AG09319 (cell line): ENCODE data around the gene WNK2.
"Not testable (repeated sequence)": the region's sequence is repeated elsewhere in the genome, so short reads cannot be mapped to it uniquely, and the experiment has no call there.

ENCODE experiments used
- DNase-seq: peaks from one replicate; pipeline ENCODE4 v3.0.0-alpha.2; 2010; ENCODE audit warnings: low read depth; ENCODE audit errors: extremely low read depth
- CTCF ChIP-seq: IDR thresholded peaks from 2 replicates; pipeline ENCODE4 v1.5.1; 2011; ENCODE audit warnings: low read depth, mild to moderate bottlenecking, inconsistent platforms, low read length, moderate library complexity

WNK2 gene

GRCh38 chr9:93340091-93340490 lies 156.2 kb downstream of the WNK2 start:
- DNase-seq = no peak
- no peak for TF ChIP-seq CTCF

GRCh38 chr9:93341820-93342219 lies 157.9 kb downstream of the WNK2 start:
- DNase-seq = not testable (repeated sequence)

DNA sequence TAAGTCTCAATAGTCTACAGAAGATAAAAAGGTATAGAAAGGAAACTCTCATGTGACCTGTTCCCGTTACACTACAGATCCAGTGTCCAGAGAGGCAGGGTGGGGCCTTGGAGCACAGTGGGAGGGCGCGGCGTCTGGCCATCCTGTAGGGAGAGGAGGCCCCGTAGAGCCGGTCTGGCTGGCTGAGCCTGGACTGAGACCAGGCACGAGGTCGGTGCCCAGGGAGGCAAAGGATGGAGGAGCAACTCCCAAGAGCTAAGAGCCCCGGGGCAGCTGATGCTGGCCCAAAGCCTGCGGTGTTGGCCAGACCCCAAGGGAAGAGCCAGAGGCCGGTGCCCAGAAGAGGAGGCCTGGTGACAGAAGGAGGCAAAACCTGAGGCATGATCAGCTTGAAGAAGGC lies 158.5 kb downstream of the WNK2 start:
- DNase-seq = not testable (repeated sequence)

GRCh38 chr9:93343663-93344062 lies 159.7 kb downstream of the WNK2 start:
- no peak for TF ChIP-seq CTCF
- no peak for DNase-seq

- no peak for TF ChIP-seq CTCF
- DNase-seq = no peak
These were observed 161.8 kb downstream of the WNK2 start for GRCh38 chr9:93345643-93346230.

DNA sequence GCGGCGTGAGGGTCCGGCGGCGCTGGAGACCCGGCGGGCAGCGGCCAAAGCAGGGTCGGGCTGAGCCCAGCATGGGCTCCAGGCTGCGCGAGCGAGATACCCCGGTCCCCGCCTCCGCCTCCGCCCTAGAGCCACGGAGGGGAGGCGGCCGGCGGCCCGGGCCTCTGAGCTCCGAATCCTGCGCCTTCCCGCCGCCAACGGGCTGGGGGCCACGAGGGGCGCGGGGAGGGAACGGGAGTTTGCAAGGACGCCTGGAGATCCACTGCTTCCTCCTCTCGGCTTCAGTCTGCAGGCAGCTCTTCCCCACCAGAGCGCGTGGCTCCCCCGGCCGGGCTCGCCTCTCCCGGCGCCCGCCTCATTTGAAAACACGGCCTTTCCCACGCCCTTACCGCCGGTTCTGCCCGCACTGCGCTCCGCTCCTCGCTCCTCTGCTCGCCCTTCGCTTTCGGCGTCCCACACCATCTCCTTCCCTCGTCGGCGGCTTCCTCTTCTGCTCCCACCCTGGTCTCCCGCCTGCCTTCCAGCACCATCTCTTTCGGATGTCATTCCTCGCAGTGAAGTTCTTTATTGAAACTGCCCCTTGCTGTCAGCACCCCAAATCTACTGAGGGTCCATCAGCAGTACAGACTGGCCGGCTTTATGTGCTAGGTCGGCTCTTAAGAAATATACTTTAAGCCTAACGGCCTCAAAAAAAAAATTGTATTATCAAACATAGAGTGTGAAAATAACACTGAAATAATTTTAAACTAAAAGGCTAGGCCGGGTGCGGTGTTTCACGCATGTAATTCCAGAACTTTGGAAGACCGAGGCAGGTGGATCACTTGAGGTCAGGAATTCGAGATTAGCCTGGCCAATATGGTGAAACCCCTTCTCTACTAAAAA lies 162.5 kb downstream of the WNK2 start:
- no peak for DNase-seq
- TF ChIP-seq CTCF = no peak

GRCh38 chr9:93347371-93347975 lies 163.5 kb downstream of the WNK2 start:
- not testable (repeated sequence) for DNase-seq

DNA sequence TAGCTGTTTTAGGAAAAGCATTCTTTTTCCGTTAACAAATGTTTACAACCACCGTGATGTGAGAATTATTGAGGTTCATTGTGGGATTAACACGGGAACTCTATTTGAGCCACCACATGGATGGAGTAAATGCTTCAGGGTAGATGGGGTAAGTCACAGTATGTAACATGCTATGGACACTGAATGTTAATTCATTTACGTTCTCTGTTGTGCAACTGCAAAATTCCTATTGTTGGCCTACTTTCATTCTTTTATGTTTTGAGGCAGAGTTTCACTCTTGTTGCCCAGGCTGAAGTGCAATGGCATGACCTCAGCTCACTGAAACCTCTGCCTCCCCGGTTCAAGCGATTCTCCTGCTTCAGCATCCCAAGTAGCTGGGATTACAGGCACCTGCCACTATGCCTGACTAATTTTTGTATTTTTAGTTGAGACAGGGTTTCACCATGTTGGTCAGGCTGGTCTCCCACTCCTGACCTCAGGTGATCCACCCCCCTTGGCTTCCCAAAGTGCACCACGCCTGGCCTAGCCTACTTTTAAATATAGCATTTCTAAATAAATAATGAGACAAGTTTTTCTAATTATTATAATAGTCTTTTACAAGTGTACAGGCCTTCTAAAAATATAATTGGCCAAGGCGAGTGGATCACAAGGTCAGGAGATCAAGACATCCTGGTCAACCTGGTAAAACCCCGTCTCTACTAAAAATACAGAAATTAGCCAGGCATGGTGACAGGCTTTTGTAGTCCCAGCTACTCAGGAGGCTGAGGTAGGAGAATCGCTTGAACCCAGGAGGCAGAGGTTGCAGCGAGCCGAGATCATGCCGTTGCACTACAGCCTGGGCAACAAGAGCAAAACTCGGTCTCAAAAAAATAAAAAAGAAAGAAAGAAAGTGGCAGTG lies 169.7 kb downstream of the WNK2 start:
- DNase-seq = not testable (repeated sequence)

GRCh38 chr9:93354451-93354850 lies 170.5 kb downstream of the WNK2 start:
- TF ChIP-seq CTCF = no peak
- DNase-seq = no peak
